ENCODE results near the gene ACCSL.

DNA sequence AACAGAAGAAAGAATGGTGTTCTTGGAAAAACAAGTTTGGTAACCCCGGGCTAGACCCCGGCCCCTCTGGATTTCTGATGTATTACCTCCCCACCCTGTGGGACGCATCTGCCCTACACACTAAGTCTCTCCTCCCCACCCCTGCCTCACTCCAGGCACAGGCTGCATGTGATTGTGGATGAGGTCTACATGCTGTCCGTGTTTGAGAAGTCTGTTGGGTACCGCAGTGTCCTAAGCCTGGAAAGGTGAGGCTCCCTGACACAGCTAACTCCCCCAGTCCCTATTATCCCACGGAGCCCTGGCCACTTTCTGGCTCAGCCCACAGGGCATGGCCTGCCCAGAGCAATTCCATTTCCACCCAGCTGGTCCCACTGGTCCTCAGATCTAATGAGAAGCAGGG is 31.6 kb downstream of the ACCSL start:
- TF ChIP-seq GATA3 (IDR thresholded peaks at IDR 0.05; ENCODE audit: low read depth, low read length) (no peak), GATA2 (IDR thresholded peaks at IDR 0.05; ENCODE audit: low read depth, low read length) (no peak)
